GM12878 (cell line): ENCODE results near the gene TBC1D30. TPM values are rescaled to one million over a fixed set of nuclear protein-coding genes. Genes with fewer than 3 reads are reported as not detected.

Experiments
- ATAC-seq: fragments of 200-7000 bp; cut with Tn5 transposase; 3 replicates; pipeline ENCODE4 v1.9.1; 2020; ENCODE audit warnings: mild to moderate bottlenecking, moderate library complexity
- BruUV-seq: library from RNA; stranded (reverse); fragments of 400-500 nt; replicated peaks from 2 replicates; lab custom pipeline; 2021; lab: Mats Ljungman, UMichigan
- CTCF ChIA-PET: fragments of 300-600 bp; sonication (Branson Sonifier 250); formaldehyde crosslinking; extraction: SDS; loops from one replicate; lab custom pipeline; 2021; ENCODE audit warnings: inconsistent platforms; lab: Yijun Ruan, JAX
- POLR2A ChIA-PET: fragments of 350-600 bp; formaldehyde crosslinking; extraction: SDS; loops from one replicate; lab custom pipeline; 2021; ENCODE audit warnings: inconsistent platforms; lab: Charles Lee
- RAD21 ChIA-PET: fragments of 300-600 bp; sonication (Branson Sonifier 250); formaldehyde crosslinking; loops from one replicate; lab custom pipeline; 2023; ENCODE audit warnings: antibody characterized with exemption; ENCODE audit not compliant: unreplicated experiment; lab: Charles Lee
- SMC1A ChIA-PET: fragments of 300-600 bp; sonication (Branson Sonifier 250); formaldehyde crosslinking; loops from one replicate; lab custom pipeline; 2023; ENCODE audit not compliant: unreplicated experiment, uncharacterized antibody; lab: Charles Lee
- DNase-seq: peaks from one replicate; pipeline ENCODE4 v3.0.0-alpha.2; 2011; ENCODE audit warnings: low read depth, low spot score
- FAIRE-seq: peaks from 3 replicates; lab custom pipeline; 2011; peaks lifted over from hg19 to GRCh38; lab: Jason Lieb, UNC
- H2AFZ ChIP-seq: 2 replicates; pipeline ENCODE4 v1.6.0; 2011; ENCODE audit warnings: low read depth, low read length, control low read depth; ENCODE audit not compliant: control insufficient read depth
- H3K27ac ChIP-seq: 2 replicates; pipeline ENCODE4 v1.5.1; 2011; ENCODE audit warnings: control low read depth; ENCODE audit not compliant: control insufficient read depth, insufficient read depth
- H3K27me3 ChIP-seq, 2 experiments: replicated peaks in 1 of 2; 2 replicates each; pipeline versions ENCODE4 v1.6.0 to v1.6.1; 2011; ENCODE audit warnings: low read length in 1 of 2; ENCODE audit not compliant: control insufficient read depth in 2 of 2, insufficient read depth in 2 of 2
- H3K36me3 ChIP-seq, 2 experiments: 2 replicates each; pipeline ENCODE4 v1.5.1; 2011; ENCODE audit warnings: low read length in 1 of 2; ENCODE audit not compliant: control insufficient read depth in 2 of 2, insufficient read depth in 2 of 2
- H3K4me1 ChIP-seq: 2 replicates; pipeline ENCODE4 v1.6.1; 2011; ENCODE audit warnings: mild to moderate bottlenecking, low read length, moderate library complexity, mixed read lengths; ENCODE audit not compliant: control insufficient read depth, insufficient read depth
- H3K4me2 ChIP-seq: 2 replicates; pipeline ENCODE4 v1.6.0; 2011; ENCODE audit warnings: control low read depth; ENCODE audit not compliant: control insufficient read depth, insufficient read depth
- H3K4me3 ChIP-seq: fragments of 200-600 bp; sonication (generic); 2 replicates; pipeline ENCODE4 v1.5.1; 2016
- H3K79me2 ChIP-seq: 2 replicates; pipeline ENCODE4 v1.6.0; 2011; ENCODE audit warnings: low read length; ENCODE audit not compliant: control insufficient read depth, insufficient read depth
- H3K9ac ChIP-seq: 2 replicates; pipeline ENCODE4 v1.8.0; 2011; ENCODE audit warnings: low read length, control low read depth, mixed read lengths; ENCODE audit not compliant: control insufficient read depth, insufficient read depth
- H3K9me3 ChIP-seq: replicated peaks from 3 replicates; pipeline ENCODE4 v1.5.1; 2011; ENCODE audit warnings: mild to moderate bottlenecking, low read length; ENCODE audit not compliant: control insufficient read depth, insufficient read depth
- H4K20me1 ChIP-seq: 2 replicates; pipeline ENCODE4 v1.6.0; 2011; ENCODE audit not compliant: control insufficient read depth, insufficient read depth
- ATF7 ChIP-seq: fragments of 450-650 bp; IDR thresholded peaks from 2 replicates; pipeline ENCODE4 v1.6.1; 2016; ENCODE audit warnings: low read depth, mild to moderate bottlenecking
- DPF2 ChIP-seq: fragments of 450-650 bp; IDR thresholded peaks from 2 replicates; pipeline ENCODE4 v1.6.1; 2017; ENCODE audit warnings: mild to moderate bottlenecking
- HDAC2 ChIP-seq: fragments of 200-600 bp; sonication (generic); IDR thresholded peaks from 2 replicates; pipeline ENCODE4 v1.6.1; 2017
- SRF ChIP-seq, 2 experiments: IDR thresholded peaks; 2 replicates each; pipeline ENCODE4 v1.6.1; 2011; ENCODE audit warnings: low read depth in 2 of 2, low read length in 2 of 2, mild to moderate bottlenecking in 1 of 2, moderate library complexity in 1 of 2
- TARDBP ChIP-seq: IDR thresholded peaks from 2 replicates; pipeline ENCODE4 v1.6.1; 2016; ENCODE audit warnings: borderline replicate concordance
- ZNF384 ChIP-seq: IDR thresholded peaks from 2 replicates; pipeline ENCODE4 v1.6.1; 2012; ENCODE audit warnings: low read depth, mild to moderate bottlenecking, low read length, improper control_type of control experiment, borderline replicate concordance
- ZZZ3 ChIP-seq: IDR thresholded peaks from 2 replicates; pipeline ENCODE4 v1.6.1; 2011; ENCODE audit warnings: low read depth; ENCODE audit not compliant: control insufficient read depth, insufficient read length
- WGBS: methylation state at CpG from one replicate; pipeline ENCODE4 v1.1.6; 2016; ENCODE audit warnings: low lambda C conversion rate; ENCODE audit not compliant: insufficient replicate concordance, insufficient coverage; ENCODE audit errors: missing lambda C conversion rate; 5-methylcytosine and 5-hydroxymethylcytosine counted together
- in situ Hi-C: fragments of 300-500 bp; cut with MboI; formaldehyde crosslinking; loops from 9 replicates; pipeline ENCODE4 v1.14.3; 2018; ENCODE audit warnings: mixed read lengths
- intact Hi-C: fragments of 100-400 bp; cut with micrococcal nuclease; formaldehyde crosslinking; loops from one replicate; pipeline ENCODE4 v1.14.2; 2022; ENCODE audit not compliant: unreplicated experiment
- polyA plus RNA-seq, 11 experiments: library from polyadenylated mRNA; depleted of rRNA in 4 of 11; unstranded in 6 of 11; stranded (reverse) in 5 of 11; fragments of >200 nt; fragmentation: Nextera tagmentation in 4 of 11; fragmentation: Illumina TruSeq in 1 of 11; extraction: Ambion mirVana in 4 of 11; extraction: Trizol in 1 of 11; gene quantifications; 1 replicate in 1 of 11; 2 replicates in 10 of 11; pipeline versions ENCODE4 v1.2.1 to v1.2.3, GENCODE V29; 2011 to 2016; ENCODE audit warnings: inconsistent platforms in 2 of 11, missing spikeins in 2 of 11, low read depth in 1 of 11
- total RNA-seq, 4 experiments: library from RNA; depleted of rRNA in 3 of 4; stranded (reverse); fragments of >200 nt in 3 of 4; fragmentation: Illumina TruSeq in 1 of 4; extraction: Trizol in 1 of 4; gene quantifications; 2 replicates each; pipeline versions ENCODE4 v1.2.1 to v1.2.3, GENCODE V29; 2013 to 2021
- TF ChIP-seq, protein P1 (sequence below): fragments of 450-650 bp; IDR thresholded peaks from 2 replicates; pipeline ENCODE4 v1.6.1; 2016; ENCODE audit warnings: mild to moderate bottlenecking, moderate library complexity, borderline replicate concordance
- TF ChIP-seq, protein P2 (sequence below): fragments of 450-650 bp; IDR thresholded peaks from 2 replicates; pipeline ENCODE4 v1.6.1; 2017; ENCODE audit warnings: antibody characterized with exemption, mild to moderate bottlenecking, moderate library complexity

Gene TBC1D30
- total and polyA plus RNA-seq, 10 of the 15 experiments (the other 5 are each of a cell fraction or from before 2014, with no cell fraction given) = 1.2 to 23.3 (median 11.1) TPM

DNA sequence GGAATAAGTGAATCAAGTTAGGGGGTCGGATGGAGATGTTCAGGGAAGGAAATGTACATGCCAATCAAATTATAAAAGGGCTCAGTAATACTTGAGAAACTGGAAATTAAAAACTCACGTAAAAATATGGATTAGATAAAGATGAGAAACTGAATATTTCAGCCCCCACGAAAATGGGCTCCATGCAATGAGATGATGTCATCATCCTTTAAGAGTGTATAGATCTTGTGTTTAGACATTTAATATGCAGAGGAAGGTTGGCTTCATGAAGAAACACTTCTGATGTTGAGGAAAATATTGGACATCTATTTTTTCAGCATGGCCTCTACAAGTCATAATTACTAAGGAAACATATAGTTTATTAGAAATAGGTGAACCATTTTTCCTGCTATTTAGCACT is 9.5 kb downstream of the TBC1D30 start:
- 2% methylated on average over 3 of the region's 3 CpGs for WGBS
- Histone ChIP-seq H2AFZ (no peak overlapping the region), H3K36me3 (peaks cover 0 to 23% of the 10 kb centered on the region in 2 experiments; a peak in 2 of 4 replicates), H3K9ac (no peak overlapping the region), H3K27me3 (no peaks in the 10 kb centered on the region), H4K20me1 (no peaks in the 10 kb centered on the region), H3K79me2 (peaks cover 8% of the 10 kb centered on the region), H3K9me3 (peaks cover 5% of the 10 kb centered on the region), H3K4me2 (peak overlapping the region; percentile 14; the same call in 1 of the 2 replicates), H3K4me1 (no peaks in the 10 kb centered on the region; the same call in 1 of the 2 replicates), H3K27ac (no peak overlapping the region), H3K4me3 (0 out of 2 replicates have a peak overlapping the region, but pooled peaks have one; percentile 31)
- in situ Hi-C loops = no loop called here
- ChIA-PET CTCF (no interaction called here), SMC1A (interaction anchor here (0.8 to 3.0 kb wide), 2 partner anchors 11 to 32 kb away, joined by 3 to 9 read pairs; no protein-coding TSS in a partner anchor), RAD21 (interaction anchor here (1.4 kb wide), 1 partner anchor 29 kb away, joined by 3 read pairs; no protein-coding TSS in a partner anchor), POLR2A (interaction anchor here (0.6 kb wide), 1 partner anchor 53 kb away, joined by 4 read pairs; no protein-coding TSS in a partner anchor)
- DNase-seq (no peak), ATAC-seq (no peak), FAIRE-seq (no peak)
- intact Hi-C loops = no loop called here
- no peak for TF ChIP-seq DPF2
- TF ChIP-seq ATF7 = peak; percentile 59
- BruUV-seq = no TSS peak

DNA sequence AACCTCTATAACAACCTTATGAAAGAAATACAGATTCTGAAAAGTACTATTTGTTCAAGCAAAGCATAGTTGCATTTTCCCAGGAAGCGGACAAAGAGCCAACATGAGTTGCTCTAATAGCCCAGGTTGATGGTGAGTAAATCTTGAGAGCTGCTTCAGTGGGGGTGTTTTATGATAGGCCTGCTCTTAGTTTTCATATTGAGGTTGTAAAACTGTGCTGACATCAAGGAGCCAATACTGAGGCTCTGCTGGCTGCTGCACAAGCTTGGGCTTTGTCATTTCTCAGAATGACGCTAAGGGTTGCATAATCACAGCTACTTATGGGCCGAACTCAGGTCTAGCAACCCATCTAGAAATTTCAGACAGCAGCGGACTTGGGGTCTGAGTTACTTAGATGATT is 11.5 kb downstream of the TBC1D30 start:
- Histone ChIP-seq H3K4me1 (no peaks in the 10 kb centered on the region; the same call in 1 of the 2 replicates), H3K27ac (no peak overlapping the region), H2AFZ (no peak overlapping the region), H3K9me3 (peaks cover 5% of the 10 kb centered on the region), H3K79me2 (peaks cover 3% of the 10 kb centered on the region), H3K4me3 (no peak overlapping the region), H4K20me1 (no peaks in the 10 kb centered on the region), H3K27me3 (no peaks in the 10 kb centered on the region), H3K9ac (no peak overlapping the region), H3K36me3 (peaks cover 0 to 26% of the 10 kb centered on the region in 2 experiments; a peak in 2 of 4 replicates), H3K4me2 (0 out of 2 replicates have a peak overlapping the region, but pooled peaks have one; percentile 14)
- intact Hi-C loops = no loop called here
- no peak for DNase-seq
- POLR2A ChIA-PET = interaction anchor here (1.0 kb wide), 1 partner anchor 20 kb away, joined by 3 read pairs; no protein-coding TSS in a partner anchor
- in situ Hi-C loops = no loop called here
- CTCF ChIA-PET = interaction anchor here (0.8 to 2.3 kb wide), 6 partner anchors 10 to 58 kb away, joined by 3 to 10 read pairs (median 4); no protein-coding TSS in a partner anchor
- no TSS peak for BruUV-seq
- no peak for FAIRE-seq
- RAD21 ChIA-PET = interaction anchor here (2.7 kb wide), 1 partner anchor 41 kb away, joined by 10 read pairs; no protein-coding TSS in a partner anchor
- WGBS = 66% methylated on average over 4 of the region's 4 CpGs
- SMC1A ChIA-PET = interaction anchor here (0.6 to 3.0 kb wide), 11 partner anchors 8 to 166 kb away, joined by 3 to 12 read pairs (median 3); partner anchors contain the start of gene TBC1D30
- ATAC-seq = no peak
- TF ChIP-seq TARDBP (no peak), ZNF384 (no peak), SRF (IDR thresholded peaks at IDR 0.05; ENCODE audit: low read depth in 2 of 2, low read length in 2 of 2) (no peak), ZZZ3 (no peak), HDAC2 (no peak)
- TF ChIP-seq, protein P1, sequence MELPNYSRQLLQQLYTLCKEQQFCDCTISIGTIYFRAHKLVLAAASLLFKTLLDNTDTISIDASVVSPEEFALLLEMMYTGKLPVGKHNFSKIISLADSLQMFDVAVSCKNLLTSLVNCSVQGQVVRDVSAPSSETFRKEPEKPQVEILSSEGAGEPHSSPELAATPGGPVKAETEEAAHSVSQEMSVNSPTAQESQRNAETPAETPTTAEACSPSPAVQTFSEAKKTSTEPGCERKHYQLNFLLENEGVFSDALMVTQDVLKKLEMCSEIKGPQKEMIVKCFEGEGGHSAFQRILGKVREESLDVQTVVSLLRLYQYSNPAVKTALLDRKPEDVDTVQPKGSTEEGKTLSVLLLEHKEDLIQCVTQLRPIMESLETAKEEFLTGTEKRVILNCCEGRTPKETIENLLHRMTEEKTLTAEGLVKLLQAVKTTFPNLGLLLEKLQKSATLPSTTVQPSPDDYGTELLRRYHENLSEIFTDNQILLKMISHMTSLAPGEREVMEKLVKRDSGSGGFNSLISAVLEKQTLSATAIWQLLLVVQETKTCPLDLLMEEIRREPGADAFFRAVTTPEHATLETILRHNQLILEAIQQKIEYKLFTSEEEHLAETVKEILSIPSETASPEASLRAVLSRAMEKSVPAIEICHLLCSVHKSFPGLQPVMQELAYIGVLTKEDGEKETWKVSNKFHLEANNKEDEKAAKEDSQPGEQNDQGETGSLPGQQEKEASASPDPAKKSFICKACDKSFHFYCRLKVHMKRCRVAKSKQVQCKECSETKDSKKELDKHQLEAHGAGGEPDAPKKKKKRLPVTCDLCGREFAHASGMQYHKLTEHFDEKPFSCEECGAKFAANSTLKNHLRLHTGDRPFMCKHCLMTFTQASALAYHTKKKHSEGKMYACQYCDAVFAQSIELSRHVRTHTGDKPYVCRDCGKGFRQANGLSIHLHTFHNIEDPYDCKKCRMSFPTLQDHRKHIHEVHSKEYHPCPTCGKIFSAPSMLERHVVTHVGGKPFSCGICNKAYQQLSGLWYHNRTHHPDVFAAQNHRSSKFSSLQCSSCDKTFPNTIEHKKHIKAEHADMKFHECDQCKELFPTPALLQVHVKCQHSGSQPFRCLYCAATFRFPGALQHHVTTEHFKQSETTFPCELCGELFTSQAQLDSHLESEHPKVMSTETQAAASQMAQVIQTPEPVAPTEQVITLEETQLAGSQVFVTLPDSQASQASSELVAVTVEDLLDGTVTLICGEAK = no peak
- TF ChIP-seq, protein P2, sequence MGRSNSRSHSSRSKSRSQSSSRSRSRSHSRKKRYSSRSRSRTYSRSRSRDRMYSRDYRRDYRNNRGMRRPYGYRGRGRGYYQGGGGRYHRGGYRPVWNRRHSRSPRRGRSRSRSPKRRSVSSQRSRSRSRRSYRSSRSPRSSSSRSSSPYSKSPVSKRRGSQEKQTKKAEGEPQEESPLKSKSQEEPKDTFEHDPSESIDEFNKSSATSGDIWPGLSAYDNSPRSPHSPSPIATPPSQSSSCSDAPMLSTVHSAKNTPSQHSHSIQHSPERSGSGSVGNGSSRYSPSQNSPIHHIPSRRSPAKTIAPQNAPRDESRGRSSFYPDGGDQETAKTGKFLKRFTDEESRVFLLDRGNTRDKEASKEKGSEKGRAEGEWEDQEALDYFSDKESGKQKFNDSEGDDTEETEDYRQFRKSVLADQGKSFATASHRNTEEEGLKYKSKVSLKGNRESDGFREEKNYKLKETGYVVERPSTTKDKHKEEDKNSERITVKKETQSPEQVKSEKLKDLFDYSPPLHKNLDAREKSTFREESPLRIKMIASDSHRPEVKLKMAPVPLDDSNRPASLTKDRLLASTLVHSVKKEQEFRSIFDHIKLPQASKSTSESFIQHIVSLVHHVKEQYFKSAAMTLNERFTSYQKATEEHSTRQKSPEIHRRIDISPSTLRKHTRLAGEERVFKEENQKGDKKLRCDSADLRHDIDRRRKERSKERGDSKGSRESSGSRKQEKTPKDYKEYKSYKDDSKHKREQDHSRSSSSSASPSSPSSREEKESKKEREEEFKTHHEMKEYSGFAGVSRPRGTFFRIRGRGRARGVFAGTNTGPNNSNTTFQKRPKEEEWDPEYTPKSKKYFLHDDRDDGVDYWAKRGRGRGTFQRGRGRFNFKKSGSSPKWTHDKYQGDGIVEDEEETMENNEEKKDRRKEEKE = no peak
